ENCODE results near the gene AFMID.
"Not testable (repeated sequence)": the region's sequence is repeated elsewhere in the genome, so short reads cannot be mapped to it uniquely, and the experiment has no call there.

The AFMID gene

GRCh38 chr17:78186692-78187595 lies at the start of gene AFMID, which contains the start of gene TK1:
AFMID (plus strand) TSS chr17:78187362; CDS start chr17:78187371, 9 bp downstream.
TK1 (minus strand) TSS chr17:78187052; CDS start chr17:78186994, 58 bp downstream.
- peak; percentile 65 for DNase-seq (ENCODE audit: low read depth, low spot score)

DNA sequence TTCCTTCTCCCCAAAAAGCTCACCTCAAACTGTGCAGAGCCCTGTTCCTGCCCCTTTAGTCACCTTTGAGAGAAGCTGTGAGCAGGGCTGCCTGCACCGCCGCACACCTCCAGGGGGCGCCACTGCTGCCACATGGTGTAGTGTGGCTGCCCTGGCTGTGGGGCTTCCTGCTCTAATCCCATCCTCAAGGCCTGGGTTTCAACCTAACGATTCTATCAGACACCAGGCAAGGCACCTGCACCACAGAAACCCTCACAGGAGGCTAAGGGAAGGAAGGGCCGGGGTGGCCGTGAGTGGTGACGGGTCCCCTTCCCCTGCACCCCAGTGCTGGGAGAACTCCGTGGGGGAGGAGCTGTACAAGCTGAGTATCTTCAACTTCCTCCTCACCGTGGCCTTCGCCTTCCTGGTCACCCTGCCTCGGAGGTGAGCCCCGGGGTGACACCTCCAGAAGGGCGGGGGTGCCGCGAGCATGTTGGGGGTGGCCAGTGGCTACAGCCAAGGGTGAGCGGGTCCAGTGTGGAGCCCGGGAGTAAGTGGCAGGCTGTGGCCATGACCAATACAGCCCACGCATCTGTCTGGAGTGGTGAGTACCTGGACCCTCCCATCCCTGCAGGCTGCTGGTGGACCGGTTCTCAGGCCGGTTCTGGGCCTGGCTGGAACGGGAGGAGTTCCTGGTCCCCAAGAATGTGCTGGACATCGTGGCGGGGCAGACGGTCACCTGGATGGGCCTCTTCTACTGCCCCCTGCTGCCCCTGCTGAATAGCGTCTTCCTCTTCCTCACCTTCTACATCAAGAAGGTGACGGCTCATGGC lies 49.6 kb upstream of the AFMID start:
- no peak for DNase-seq (ENCODE audit: low read depth, low spot score)

- no peak for DNase-seq (ENCODE audit: low read depth, low spot score)
These were observed 48.7 kb upstream of the AFMID start for GRCh38 chr17:78138204-78139060.

DNA sequence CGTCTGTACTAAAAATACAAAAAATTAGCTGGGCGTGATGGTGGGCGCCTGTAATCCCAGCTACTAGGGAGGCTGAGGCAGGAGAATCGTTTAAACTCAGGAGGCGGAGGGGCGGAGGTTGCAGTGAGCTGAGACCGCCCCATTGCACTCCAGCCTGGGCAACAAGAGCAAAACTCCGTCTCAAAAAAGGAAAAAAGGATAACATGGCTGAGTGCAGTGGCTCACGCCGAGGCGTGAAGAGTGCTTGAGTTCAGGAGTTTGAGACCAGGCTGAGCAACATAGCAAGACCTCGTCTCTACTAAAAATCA lies 47.3 kb upstream of the AFMID start:
- not testable (repeated sequence) for DNase-seq (ENCODE audit: low read depth, low spot score)

GRCh38 chr17:78140169-78141051 lies 46.8 kb upstream of the AFMID start:
- peak; percentile 84 for DNase-seq (ENCODE audit: low read depth, low spot score)

- no peak for DNase-seq (ENCODE audit: low read depth, low spot score)
These were observed 45.6 kb upstream of the AFMID start for GRCh38 chr17:78141437-78142118.

DNA sequence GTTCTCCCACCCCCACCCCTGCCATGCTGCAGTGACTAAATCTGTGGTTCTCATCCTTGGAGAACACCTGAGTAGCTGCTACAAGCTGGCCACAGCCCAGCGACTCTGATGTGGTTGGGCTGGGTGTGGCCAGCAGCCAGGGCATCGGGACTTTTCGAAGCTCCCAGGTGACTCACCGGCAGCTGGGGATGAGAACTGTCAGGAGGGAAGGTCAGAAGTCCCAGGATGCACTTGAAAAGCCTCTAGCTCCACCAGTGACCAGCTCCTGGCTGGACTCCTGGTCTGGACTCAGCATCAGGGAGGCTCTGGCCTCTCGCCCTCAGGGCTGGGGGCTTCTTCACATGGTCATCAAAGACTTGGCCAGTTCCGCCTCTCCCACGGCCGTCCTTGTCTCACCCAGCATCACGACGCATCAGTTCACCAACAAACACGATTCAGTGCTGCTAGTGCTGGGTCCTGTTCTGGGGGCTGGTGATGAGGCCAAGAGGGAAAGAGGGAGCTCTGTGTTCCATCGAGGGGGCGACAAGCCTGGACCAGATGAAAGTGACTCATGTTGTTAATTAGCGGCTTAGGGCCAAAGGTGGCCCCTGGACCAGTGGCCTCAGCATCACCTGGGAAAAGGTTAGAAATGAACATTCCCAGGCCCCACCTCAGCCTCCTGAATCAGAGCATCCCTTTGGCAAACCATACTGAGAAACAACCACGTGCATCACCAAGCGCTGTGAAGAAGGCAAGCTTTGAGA lies 44.9 kb upstream of the AFMID start:
- no peak for DNase-seq (ENCODE audit: low read depth, low spot score)

DNA sequence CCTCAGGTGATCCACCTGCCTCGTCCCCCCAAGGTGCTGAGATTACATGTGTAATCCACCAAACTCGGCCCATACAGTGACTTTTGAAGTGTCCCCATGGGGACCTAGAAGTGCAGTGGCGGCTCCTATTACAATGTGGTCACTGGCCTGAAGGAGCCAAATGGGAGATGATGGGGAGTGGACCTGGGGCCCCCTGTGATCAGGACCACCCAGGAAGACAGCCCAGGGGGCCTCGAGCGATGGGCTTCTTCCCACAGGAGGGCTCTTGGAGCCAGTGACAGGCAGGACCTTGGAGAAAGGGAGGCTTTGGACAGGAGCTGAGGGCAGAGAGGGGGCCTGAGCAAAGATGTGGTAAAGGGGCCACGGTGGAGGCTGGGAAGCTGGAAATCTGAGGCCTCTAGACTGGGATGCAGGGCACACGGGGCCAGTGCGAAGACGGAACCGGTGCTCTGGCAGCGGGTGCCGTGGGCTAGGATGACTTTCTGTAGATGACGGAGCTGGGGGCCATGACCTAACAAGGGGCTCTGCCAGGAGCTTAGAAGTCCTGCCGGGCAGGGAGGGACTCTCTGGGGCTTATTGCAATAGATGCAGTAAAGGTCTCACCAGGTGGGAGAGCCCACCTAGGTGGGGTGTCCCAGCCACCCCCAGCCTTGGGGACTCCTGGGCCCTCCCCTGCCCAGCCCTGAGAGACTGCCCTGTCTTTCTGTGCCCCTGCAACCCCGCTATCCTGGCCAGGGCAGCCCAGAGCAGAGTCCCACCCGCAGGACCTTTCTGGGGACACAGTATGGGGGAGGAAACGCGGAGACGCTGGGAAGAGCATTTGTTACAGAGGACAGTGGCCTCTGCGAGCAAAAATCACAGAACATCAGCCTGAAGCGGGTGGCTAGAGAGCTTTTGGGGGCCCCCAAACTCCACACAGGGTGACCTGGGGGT lies 43.7 kb upstream of the AFMID start:
- DNase-seq (ENCODE audit: low read depth, low spot score) = no peak

DNA sequence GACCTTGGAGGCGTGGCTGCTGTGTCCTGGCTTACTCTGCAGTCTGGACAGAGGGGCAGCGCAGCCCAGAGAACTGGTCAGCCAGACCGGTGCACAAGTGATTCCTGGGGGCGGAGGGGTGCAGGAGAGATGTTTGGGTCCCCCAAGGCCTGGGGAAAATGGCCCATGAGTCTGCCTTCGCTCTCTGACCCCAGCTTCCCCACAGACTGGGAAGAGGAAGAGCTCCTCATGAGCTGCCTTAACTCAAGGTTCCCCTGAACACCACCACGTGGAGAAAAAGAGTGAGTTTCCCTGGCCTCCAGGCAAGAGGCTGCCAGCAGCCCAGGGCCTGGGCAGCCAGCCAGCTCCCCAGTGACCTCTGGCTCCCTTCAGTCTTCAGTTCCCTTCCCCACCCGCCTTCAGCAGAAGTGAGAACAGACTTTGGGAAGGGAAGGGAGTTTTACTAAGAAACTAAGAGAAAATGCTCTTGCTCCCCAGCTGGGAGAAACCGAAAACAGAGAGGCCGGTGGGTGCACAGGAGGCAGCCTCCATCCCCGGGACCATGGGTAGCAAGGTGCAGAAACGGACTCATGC lies 42.9 kb upstream of the AFMID start:
- DNase-seq (ENCODE audit: low read depth, low spot score) = no peak

GRCh38 chr17:78144736-78145641 lies 42.2 kb upstream of the AFMID start:
- no peak for DNase-seq (ENCODE audit: low read depth, low spot score)

GRCh38 chr17:78146471-78146869 lies 40.7 kb upstream of the AFMID start:
- DNase-seq (ENCODE audit: low read depth, low spot score) = no peak

- DNase-seq (ENCODE audit: low read depth, low spot score) = no peak
These were observed 40.3 kb upstream of the AFMID start for GRCh38 chr17:78146881-78147280.

DNA sequence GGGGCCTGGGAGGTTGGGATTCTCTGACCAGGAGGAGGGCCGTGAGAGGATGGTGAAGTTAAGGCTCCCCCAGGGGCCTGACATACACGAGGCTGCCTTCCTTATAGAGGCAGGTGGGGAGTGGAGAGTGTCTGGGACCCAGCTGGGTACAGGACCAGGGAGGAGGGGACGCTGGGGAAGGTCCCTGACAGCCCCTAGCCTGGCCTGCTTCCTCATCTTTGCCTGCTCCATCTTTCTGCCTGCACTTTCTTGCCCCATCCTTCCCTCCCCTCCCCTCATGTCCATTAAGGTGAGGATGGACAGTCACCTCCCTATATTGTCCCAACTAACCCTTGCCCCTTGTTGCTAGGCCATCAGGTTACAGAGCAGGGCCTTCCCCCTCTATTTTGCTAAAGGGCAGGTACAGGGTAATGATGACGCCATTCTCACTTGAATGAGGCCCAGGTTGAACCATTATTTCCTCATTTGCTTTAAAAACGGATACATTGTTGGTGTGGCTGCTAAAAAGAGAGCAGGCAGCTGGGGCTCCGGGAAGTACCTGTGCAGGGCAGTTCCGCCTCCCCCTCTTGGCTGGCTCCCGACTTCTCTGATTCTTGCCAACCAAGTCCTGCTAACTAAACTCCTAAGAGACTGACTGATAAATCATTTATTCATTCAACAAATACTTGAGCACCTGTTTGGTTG lies 39.7 kb upstream of the AFMID start:
- no peak for DNase-seq (ENCODE audit: low read depth, low spot score)

DNA sequence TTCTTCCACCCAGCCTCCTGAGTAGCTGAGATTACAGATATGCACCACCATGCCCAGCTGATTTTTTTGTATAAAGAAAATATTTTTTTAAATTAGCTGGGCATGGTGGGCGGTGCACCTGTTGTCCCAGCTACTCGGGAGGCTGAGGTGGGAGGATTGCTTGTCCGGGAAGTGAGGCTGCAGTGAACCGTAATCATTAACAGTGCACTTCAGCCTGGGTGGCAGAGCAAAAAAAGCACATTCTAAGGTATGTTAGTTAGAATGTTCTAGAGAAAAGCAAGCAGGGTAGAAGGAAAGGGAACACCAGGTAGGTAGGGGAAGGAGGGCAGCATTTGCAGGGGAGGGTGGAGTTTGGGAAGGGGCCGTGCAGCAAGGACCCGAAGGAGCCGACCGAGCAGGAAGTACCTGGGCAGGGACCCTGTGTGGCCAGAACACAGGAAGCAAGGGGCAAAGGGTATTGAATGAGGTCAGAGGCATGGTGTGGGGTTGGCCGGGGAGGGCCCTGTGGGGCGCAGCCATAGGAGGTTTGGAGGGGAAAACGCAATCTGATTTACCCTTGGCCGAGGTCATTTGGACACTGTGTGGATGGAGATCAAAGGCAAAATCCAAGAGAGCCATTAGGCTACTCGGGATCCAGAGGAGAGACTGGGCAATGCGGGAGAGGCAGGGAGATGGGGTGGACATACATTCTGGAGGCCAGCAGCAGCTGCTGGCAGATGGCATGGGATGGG lies 38.7 kb upstream of the AFMID start:
- no peak for DNase-seq (ENCODE audit: low read depth, low spot score)

- no peak for DNase-seq (ENCODE audit: low read depth, low spot score)
These were observed 35.6 kb upstream of the AFMID start for GRCh38 chr17:78151514-78152008.
